Gastroesophageal sphincter (tissue), 3 donors: ENCODE data around the gene MTHFD2.

ENCODE experiments used
- CTCF ChIP-seq, 4 experiments: fragments of 200-600 bp in 2 of 4; fragments of 450-650 bp in 2 of 4; sonication (generic) in 1 of 4; IDR thresholded peaks; one replicate each; pipeline ENCODE4 v1.5.1; 2017 to 2019; ENCODE audit warnings: antibody characterized with exemption in 4 of 4, mild to moderate bottlenecking in 2 of 4, moderate library complexity in 2 of 4
- POLR2AphosphoS5 ChIP-seq: sonication (generic); formaldehyde crosslinking; IDR thresholded peaks from one replicate; pipeline ENCODE4 v1.6.1; 2017; ENCODE audit warnings: antibody characterized with exemption

DNA sequence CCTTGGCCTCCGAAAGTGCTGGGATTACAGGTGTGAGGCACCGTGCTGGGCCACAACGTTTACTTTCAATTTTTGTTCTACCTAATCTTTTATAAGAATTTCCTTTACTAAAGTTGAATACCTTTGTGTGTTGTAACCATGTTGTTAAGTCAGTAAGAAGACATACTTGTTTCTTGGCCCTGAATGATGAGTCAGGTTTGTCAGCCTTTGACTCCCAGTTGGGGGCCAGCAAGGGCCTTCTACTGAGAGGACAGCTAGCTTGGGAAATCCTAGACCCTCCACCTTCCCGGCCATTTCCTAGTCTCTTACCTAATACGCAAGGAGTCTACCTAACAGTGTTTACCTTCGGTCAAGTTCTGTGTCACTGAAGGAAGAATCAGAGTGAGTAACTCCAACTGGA lies 22.7 kb downstream of the MTHFD2 start:
- TF ChIP-seq CTCF (IDR thresholded peaks at IDR 0.05) (no peak), POLR2AphosphoS5 (no peak)
